IPS DF 6.9 (cell line): ENCODE data around the gene CST11.

Experiments used
- DNase-seq: peaks from one replicate; pipeline ENCODE4 v3.0.0-alpha.2; 2013; ENCODE audit warnings: low read depth, low spot score
- H3K27ac ChIP-seq: one replicate; pipeline ENCODE4 v1.5.1; 2013; ENCODE audit warnings: low read length, control low read depth
- H3K27me3 ChIP-seq: 2 replicates; pipeline ENCODE4 v1.6.1; 2013; ENCODE audit warnings: mild to moderate bottlenecking, low read length; ENCODE audit not compliant: control insufficient read depth, insufficient read depth
- H3K36me3 ChIP-seq: 2 replicates; pipeline ENCODE4 v1.6.1; 2013; ENCODE audit warnings: low read length; ENCODE audit not compliant: control insufficient read depth, insufficient read depth
- H3K4me1 ChIP-seq: 2 replicates; pipeline ENCODE4 v1.6.1; 2013; ENCODE audit warnings: low read length; ENCODE audit not compliant: control insufficient read depth, insufficient read depth
- H3K4me3 ChIP-seq: 2 replicates; pipeline ENCODE4 v1.5.1; 2013; ENCODE audit warnings: mild to moderate bottlenecking, low read length
- H3K9me3 ChIP-seq: 2 replicates; pipeline ENCODE4 v1.6.1; 2013; ENCODE audit warnings: low read length, inconsistent platforms; ENCODE audit not compliant: control insufficient read depth, insufficient read depth
- WGBS: extraction: QIAGEN DNeasy Blood & Tissue Kit; methylation state at CpG from one replicate; pipeline ENCODE4 v1.1.7; 2013; ENCODE audit warnings: mixed read lengths, missing lambda C conversion rate; ENCODE audit not compliant: insufficient read length, insufficient coverage; 5-methylcytosine and 5-hydroxymethylcytosine counted together

Gene CST11

GRCh38 chr20:23410916-23411695, 41.6 kb downstream of the CST11 start:
- Histone ChIP-seq H3K36me3 (no peaks in the 10 kb centered on the region), H3K4me3 (no peak overlapping the region), H3K4me1 (no peaks in the 10 kb centered on the region), H3K9me3 (no peaks in the 10 kb centered on the region), H3K27ac (no peak overlapping the region), H3K27me3 (no peaks in the 10 kb centered on the region)
- no CpG with 5 or more reads among the region's 3 CpGs for WGBS
- DNase-seq = no peak

DNA sequence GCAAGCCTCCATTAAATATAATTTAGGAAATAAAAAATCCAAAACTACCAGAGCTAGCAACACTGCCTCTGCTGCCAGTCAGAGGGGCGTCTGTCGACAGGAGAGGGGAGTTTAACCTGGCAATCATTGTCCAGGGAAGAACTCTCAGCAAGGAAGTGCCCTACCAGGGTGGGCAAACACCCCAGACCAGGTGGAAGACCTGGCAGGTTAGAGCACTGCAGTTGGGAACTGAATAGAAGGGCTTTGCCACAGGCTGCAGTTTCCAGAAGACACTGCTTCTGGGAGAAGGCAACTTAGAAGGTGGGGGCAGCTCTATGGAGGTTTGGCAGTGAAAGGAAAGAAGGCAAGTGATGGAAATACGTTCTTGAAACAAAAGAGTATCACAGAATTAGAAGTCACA, 42.9 kb downstream of the CST11 start:
- Histone ChIP-seq H3K4me1 (no peaks in the 10 kb centered on the region), H3K27ac (no peak overlapping the region), H3K36me3 (no peaks in the 10 kb centered on the region), H3K27me3 (no peaks in the 10 kb centered on the region), H3K4me3 (no peak overlapping the region), H3K9me3 (no peaks in the 10 kb centered on the region)
- no CpG with 5 or more reads among the region's 3 CpGs for WGBS
- no peak for DNase-seq

GRCh38 chr20:23408957-23409356, 43.7 kb downstream of the CST11 start:
- Histone ChIP-seq H3K36me3 (no peaks in the 10 kb centered on the region), H3K9me3 (no peaks in the 10 kb centered on the region), H3K27me3 (no peaks in the 10 kb centered on the region), H3K4me1 (no peaks in the 10 kb centered on the region), H3K27ac (no peak overlapping the region), H3K4me3 (no peak overlapping the region)
- DNase-seq = no peak
- no CpG with 5 or more reads among the region's 2 CpGs for WGBS

GRCh38 chr20:23407781-23408464, 44.8 kb downstream of the CST11 start:
- Histone ChIP-seq H3K27me3 (no peaks in the 10 kb centered on the region), H3K27ac (no peak overlapping the region), H3K4me3 (no peak overlapping the region), H3K9me3 (no peaks in the 10 kb centered on the region), H3K4me1 (no peaks in the 10 kb centered on the region), H3K36me3 (no peaks in the 10 kb centered on the region)
- WGBS = no CpG with 5 or more reads among the region's 2 CpGs
- DNase-seq = no peak

- Histone ChIP-seq H3K36me3 (no peaks in the 10 kb centered on the region), H3K4me3 (no peak overlapping the region), H3K9me3 (no peaks in the 10 kb centered on the region), H3K27me3 (no peaks in the 10 kb centered on the region), H3K4me1 (no peaks in the 10 kb centered on the region), H3K27ac (no peak overlapping the region)
- DNase-seq = no peak
- WGBS = 100% methylated on average over 1 of the region's 1 CpG
These were observed 45.8 kb downstream of the CST11 start for GRCh38 chr20:23406880-23407279.

DNA sequence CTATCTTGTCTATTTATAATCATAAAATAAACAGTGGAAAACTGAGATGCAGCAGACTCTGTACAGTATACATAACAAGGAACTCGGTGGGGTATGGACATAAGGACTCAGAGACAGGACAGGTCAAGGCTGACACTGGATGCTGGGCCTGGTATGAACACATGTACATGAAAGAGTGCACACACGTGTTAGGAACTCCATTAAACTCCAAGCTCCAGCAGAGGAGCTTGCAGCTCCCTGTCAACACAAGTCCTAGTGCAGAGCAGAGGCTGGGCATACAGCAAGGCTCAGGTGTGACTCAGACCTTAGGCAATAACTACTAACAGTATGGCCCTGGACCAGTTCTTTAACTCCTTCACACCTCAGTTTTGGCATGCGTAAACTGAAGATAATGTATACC, 48.5 kb downstream of the CST11 start:
- WGBS = no CpG with 5 or more reads among the region's 3 CpGs
- DNase-seq = no peak
- no peaks in the 10 kb centered on the region for H3K27me3 ChIP-seq
- H3K27ac ChIP-seq = no peak overlapping the region
- no peak overlapping the region for H3K4me3 ChIP-seq
- H3K4me1 ChIP-seq = no peaks in the 10 kb centered on the region
- no peaks in the 10 kb centered on the region for H3K36me3 ChIP-seq
- H3K9me3 ChIP-seq = no peaks in the 10 kb centered on the region

DNA sequence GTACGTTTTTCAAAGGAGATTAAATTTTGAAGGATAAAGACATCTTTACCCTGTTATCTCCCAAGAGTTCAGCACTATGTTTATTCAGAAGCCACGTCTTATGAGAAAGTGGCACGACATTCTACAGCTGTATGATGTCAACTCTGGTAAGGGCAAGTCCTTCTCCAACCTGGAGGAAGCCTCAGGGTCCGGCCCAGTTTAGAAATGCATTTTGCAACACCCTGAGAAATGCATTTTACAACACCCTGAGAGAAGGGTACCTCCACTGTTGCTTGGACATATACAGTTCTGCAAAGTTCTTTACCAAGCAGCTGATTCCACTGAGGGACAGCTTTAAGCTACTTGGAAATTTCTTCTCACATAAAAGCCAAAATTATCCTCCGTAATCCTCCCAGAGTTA, 48.9 kb downstream of the CST11 start:
- no peaks in the 10 kb centered on the region for H3K4me1 ChIP-seq
- no CpG with 5 or more reads among the region's 5 CpGs for WGBS
- DNase-seq = no peak
- no peaks in the 10 kb centered on the region for H3K9me3 ChIP-seq
- no peak overlapping the region for H3K4me3 ChIP-seq
- no peak overlapping the region for H3K27ac ChIP-seq
- no peaks in the 10 kb centered on the region for H3K36me3 ChIP-seq
- H3K27me3 ChIP-seq = no peaks in the 10 kb centered on the region

DNA sequence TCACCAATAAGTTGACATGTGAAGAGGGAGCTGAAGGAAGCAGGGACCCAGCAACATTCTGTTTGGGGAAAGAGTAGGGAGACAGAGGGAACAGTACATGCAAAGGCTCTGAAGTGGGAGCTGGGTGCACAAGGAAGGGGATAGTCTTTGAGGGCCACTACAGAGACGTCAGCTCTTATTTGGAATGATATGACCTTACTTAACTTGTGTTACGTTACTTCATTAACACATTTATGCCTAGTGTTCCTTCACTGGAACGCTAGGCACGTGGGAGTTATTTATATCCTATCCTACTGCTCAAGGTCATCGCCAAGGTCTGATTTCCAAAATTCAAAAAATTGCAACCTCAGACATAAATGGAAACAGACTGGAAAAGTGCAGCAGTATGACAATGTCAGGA, 51.6 kb downstream of the CST11 start:
- Histone ChIP-seq H3K36me3 (no peaks in the 10 kb centered on the region), H3K4me1 (no peaks in the 10 kb centered on the region), H3K4me3 (no peak overlapping the region), H3K9me3 (no peaks in the 10 kb centered on the region), H3K27me3 (no peaks in the 10 kb centered on the region), H3K27ac (no peak overlapping the region)
- no CpG with 5 or more reads among the region's 5 CpGs for WGBS
- no peak for DNase-seq
